ENCODE measurements around the gene GLOD5.

DNA sequence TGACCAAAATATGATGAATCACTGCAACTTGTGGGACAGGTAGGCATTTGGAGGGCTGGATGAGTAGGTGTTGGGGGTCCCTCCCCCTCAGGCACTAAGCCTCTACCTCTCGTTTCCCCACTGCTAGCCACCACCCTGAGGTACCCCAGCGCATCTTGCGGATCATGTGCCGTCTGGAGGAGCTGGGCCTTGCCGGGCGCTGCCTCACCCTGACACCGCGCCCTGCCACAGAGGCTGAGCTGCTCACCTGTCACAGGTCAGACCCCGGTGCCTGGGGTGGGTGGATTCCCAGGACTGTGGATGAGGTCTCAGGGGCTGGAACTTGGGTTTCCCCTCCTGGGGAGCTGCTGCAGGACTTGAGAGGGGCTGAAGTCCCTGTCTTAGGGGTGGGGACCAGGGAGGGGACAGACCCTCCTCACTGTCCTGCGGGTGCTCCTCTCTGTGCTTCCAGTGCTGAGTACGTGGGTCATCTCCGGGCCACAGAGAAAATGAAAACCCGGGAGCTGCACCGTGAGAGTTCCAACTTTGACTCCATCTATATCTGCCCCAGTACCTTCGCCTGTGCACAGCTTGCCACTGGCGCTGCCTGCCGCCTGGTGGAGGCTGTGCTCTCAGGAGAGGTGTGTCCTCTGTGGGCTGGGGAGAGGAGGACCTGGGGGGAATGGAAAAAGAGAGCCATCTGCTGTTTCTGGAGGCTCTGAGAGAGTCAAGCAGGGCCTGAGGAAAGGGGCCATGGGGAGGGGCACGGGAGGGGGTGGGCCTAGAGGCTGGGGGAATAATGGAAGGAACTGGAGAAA, 54.7 kb downstream of the GLOD5 start:
- TF ChIP-seq POU6F1 (CRISPR knock-in tag; IDR thresholded peaks at IDR 0.05; ENCODE audit: borderline replicate concordance, low read depth) (no peak), ZFP3 (CRISPR knock-in tag; IDR thresholded peaks at IDR 0.05) (no peak)
